WTC11 (cell line): ENCODE results near the gene AGAP1. TPM values are rescaled to one million over a fixed set of nuclear protein-coding genes. Genes with fewer than 3 reads are reported as not detected.

Experiments used
- ATAC-seq: fragments of 200-7000 bp; cut with Tn5 transposase; 2 replicates; pipeline ENCODE4 v1.10.0; 2021; ENCODE audit warnings: mild to moderate bottlenecking, moderate library complexity
- CTCF ChIA-PET: fragments of 300-600 bp; sonication (Branson Sonifier 250); formaldehyde crosslinking; loops from one replicate; lab custom pipeline; 2021; ENCODE audit warnings: antibody characterized with exemption; lab: Charles Lee
- POLR2A ChIA-PET: fragments of 350-600 bp; sonication (Branson Sonifier 250); formaldehyde crosslinking; loops from one replicate; lab custom pipeline; 2021; ENCODE audit warnings: antibody characterized with exemption; lab: Charles Lee
- DNase-seq: peaks from one replicate; pipeline ENCODE4 v3.0.0; 2021; ENCODE audit warnings: low spot score
- H3K27ac Mint-ChIP-seq: 2 replicates; pipeline ENCODE4 v1.8.0; 2021; ENCODE audit warnings: mixed read lengths
- H3K27me3 Mint-ChIP-seq: 2 replicates; pipeline ENCODE4 v1.8.0; 2021; ENCODE audit warnings: low read depth, mild to moderate bottlenecking, moderate library complexity, mixed read lengths
- H3K36me3 Mint-ChIP-seq: 2 replicates; pipeline ENCODE4 v1.8.0; 2021; ENCODE audit warnings: mixed read lengths
- H3K4me1 Mint-ChIP-seq: 2 replicates; pipeline ENCODE4 v1.8.0; 2022; ENCODE audit warnings: mixed read lengths
- H3K4me3 Mint-ChIP-seq: 2 replicates; pipeline ENCODE4 v1.8.0; 2021; ENCODE audit warnings: mild to moderate bottlenecking, moderate library complexity, mixed read lengths
- H3K9me3 Mint-ChIP-seq: 2 replicates; pipeline ENCODE4 v1.8.0; 2021; ENCODE audit warnings: mixed read lengths
- ELF4 ChIP-seq: sonication (generic); formaldehyde crosslinking; IDR thresholded peaks from 2 replicates; pipeline ENCODE4 v1.8.1; 2022; ENCODE audit warnings: low read depth, mild to moderate bottlenecking, moderate library complexity, missing genetic modification reagents
- ESRRA ChIP-seq: sonication (generic); formaldehyde crosslinking; IDR thresholded peaks from 2 replicates; pipeline ENCODE4 v1.8.1; 2022; ENCODE audit warnings: mild to moderate bottlenecking, missing genetic modification reagents, borderline replicate concordance
- FOXK1 ChIP-seq: sonication (generic); formaldehyde crosslinking; IDR thresholded peaks from 2 replicates; pipeline ENCODE4 v1.8.0; 2022; ENCODE audit warnings: mild to moderate bottlenecking, moderate library complexity, missing genetic modification reagents
- FOXP1 ChIP-seq: sonication (generic); formaldehyde crosslinking; IDR thresholded peaks from 2 replicates; pipeline ENCODE4 v1.8.0; 2022; ENCODE audit warnings: missing genetic modification reagents, mild to moderate bottlenecking, moderate library complexity, borderline replicate concordance
- GABPB1 ChIP-seq: sonication (generic); formaldehyde crosslinking; IDR thresholded peaks from 2 replicates; pipeline ENCODE4 v1.8.1; 2023; ENCODE audit warnings: mild to moderate bottlenecking, missing genetic modification reagents
- GRHL2 ChIP-seq: fragments of 250-450 bp; sonication (Bioruptor Pico); IDR thresholded peaks from 2 replicates; pipeline ENCODE4 v1.8.0; 2022; ENCODE audit warnings: mild to moderate bottlenecking, moderate library complexity; ENCODE audit not compliant: insufficient replicate concordance, severe bottlenecking
- IRF2 ChIP-seq: sonication (generic); formaldehyde crosslinking; IDR thresholded peaks from 2 replicates; pipeline ENCODE4 v1.8.0; 2022; ENCODE audit warnings: low read depth, missing genetic modification reagents, borderline replicate concordance
- KAT7 ChIP-seq: sonication (generic); formaldehyde crosslinking; IDR thresholded peaks from 2 replicates; pipeline ENCODE4 v1.8.1; 2023; ENCODE audit warnings: missing genetic modification reagents, mild to moderate bottlenecking, borderline replicate concordance
- NFATC4 ChIP-seq: fragments of 250-450 bp; sonication (Bioruptor Pico); IDR thresholded peaks from 2 replicates; pipeline ENCODE4 v1.9.0; 2021; ENCODE audit warnings: mild to moderate bottlenecking
- NR3C1 ChIP-seq: sonication (generic); formaldehyde crosslinking; conservative IDR thresholded peaks from 2 replicates; pipeline ENCODE4 v1.8.1; 2023; ENCODE audit warnings: low read depth, mild to moderate bottlenecking, missing genetic modification reagents
- OVOL2 ChIP-seq: fragments of 250-450 bp; sonication (Bioruptor Pico); IDR thresholded peaks from 2 replicates; pipeline ENCODE4 v1.9.0; 2021; ENCODE audit warnings: mild to moderate bottlenecking, borderline replicate concordance
- RELA ChIP-seq: sonication (generic); formaldehyde crosslinking; IDR thresholded peaks from 2 replicates; pipeline ENCODE4 v1.8.1; 2022; ENCODE audit warnings: missing genetic modification reagents, mild to moderate bottlenecking, borderline replicate concordance
- SOX15 ChIP-seq: fragments of 250-450 bp; sonication (Bioruptor Pico); IDR thresholded peaks from 2 replicates; pipeline ENCODE4 v1.9.0; 2021; ENCODE audit warnings: mild to moderate bottlenecking
- TEAD4 ChIP-seq: sonication (generic); formaldehyde crosslinking; IDR thresholded peaks from 2 replicates; pipeline ENCODE4 v1.8.0; 2022; ENCODE audit warnings: mild to moderate bottlenecking, missing genetic modification reagents
- ZBTB21 ChIP-seq: sonication (generic); formaldehyde crosslinking; IDR thresholded peaks from 2 replicates; pipeline ENCODE4 v1.8.1; 2023; ENCODE audit warnings: mild to moderate bottlenecking, missing genetic modification reagents, borderline replicate concordance
- ZNF138 ChIP-seq: sonication (generic); formaldehyde crosslinking; conservative IDR thresholded peaks from 2 replicates; pipeline ENCODE4 v1.8.1; 2022; ENCODE audit warnings: mild to moderate bottlenecking, moderate library complexity, missing genetic modification reagents
- ZNF219 ChIP-seq: sonication (generic); formaldehyde crosslinking; IDR thresholded peaks from 2 replicates; pipeline ENCODE4 v1.8.0; 2023; ENCODE audit warnings: missing genetic modification reagents, mild to moderate bottlenecking, borderline replicate concordance
- ZNF232 ChIP-seq: sonication (generic); formaldehyde crosslinking; IDR thresholded peaks from 2 replicates; pipeline ENCODE4 v1.8.0; 2022; ENCODE audit warnings: mild to moderate bottlenecking, missing genetic modification reagents
- ZNF317 ChIP-seq: sonication (generic); formaldehyde crosslinking; IDR thresholded peaks from 2 replicates; pipeline ENCODE4 v1.8.1; 2023; ENCODE audit warnings: low read depth, mild to moderate bottlenecking, moderate library complexity, missing genetic modification reagents, borderline replicate concordance
- ZNF416 ChIP-seq: fragments of 250-450 bp; sonication (Bioruptor Pico); IDR thresholded peaks from 2 replicates; pipeline ENCODE4 v1.9.0; 2021; ENCODE audit warnings: mild to moderate bottlenecking, inconsistent platforms
- total RNA-seq: library from RNA; stranded (reverse); gene quantifications from 3 replicates; pipeline ENCODE4 v1.2.3, GENCODE V29; 2021
- TF ChIP-seq, protein P1 (sequence below): sonication (generic); formaldehyde crosslinking; IDR thresholded peaks from 2 replicates; pipeline ENCODE4 v1.8.0; 2022; ENCODE audit warnings: mild to moderate bottlenecking, missing genetic modification reagents
- TF ChIP-seq, protein P2 (sequence below): sonication (generic); formaldehyde crosslinking; IDR thresholded peaks from 2 replicates; pipeline ENCODE4 v1.8.0; 2023; ENCODE audit warnings: mild to moderate bottlenecking, missing genetic modification reagents
- TF ChIP-seq, protein P3 (sequence below): sonication (generic); formaldehyde crosslinking; IDR thresholded peaks from 2 replicates; pipeline ENCODE4 v1.8.0; 2023; ENCODE audit warnings: missing genetic modification reagents
- TF ChIP-seq, protein P4 (sequence below): sonication (generic); formaldehyde crosslinking; IDR thresholded peaks from 2 replicates; pipeline ENCODE4 v1.8.1; 2023; ENCODE audit warnings: mild to moderate bottlenecking, moderate library complexity, missing genetic modification reagents
- TF ChIP-seq, protein P5 (sequence below): fragments of 250-450 bp; sonication (Bioruptor Pico); conservative IDR thresholded peaks from 2 replicates; pipeline ENCODE4 v1.9.0; 2021; ENCODE audit warnings: mild to moderate bottlenecking
- TF ChIP-seq, protein P6 (sequence below): sonication (generic); formaldehyde crosslinking; IDR thresholded peaks from 2 replicates; pipeline ENCODE4 v1.8.1; 2023; ENCODE audit warnings: mild to moderate bottlenecking, missing genetic modification reagents

AGAP1 gene
- total RNA-seq, 1 experiment from 2014 or later: 49.3 TPM

DNA sequence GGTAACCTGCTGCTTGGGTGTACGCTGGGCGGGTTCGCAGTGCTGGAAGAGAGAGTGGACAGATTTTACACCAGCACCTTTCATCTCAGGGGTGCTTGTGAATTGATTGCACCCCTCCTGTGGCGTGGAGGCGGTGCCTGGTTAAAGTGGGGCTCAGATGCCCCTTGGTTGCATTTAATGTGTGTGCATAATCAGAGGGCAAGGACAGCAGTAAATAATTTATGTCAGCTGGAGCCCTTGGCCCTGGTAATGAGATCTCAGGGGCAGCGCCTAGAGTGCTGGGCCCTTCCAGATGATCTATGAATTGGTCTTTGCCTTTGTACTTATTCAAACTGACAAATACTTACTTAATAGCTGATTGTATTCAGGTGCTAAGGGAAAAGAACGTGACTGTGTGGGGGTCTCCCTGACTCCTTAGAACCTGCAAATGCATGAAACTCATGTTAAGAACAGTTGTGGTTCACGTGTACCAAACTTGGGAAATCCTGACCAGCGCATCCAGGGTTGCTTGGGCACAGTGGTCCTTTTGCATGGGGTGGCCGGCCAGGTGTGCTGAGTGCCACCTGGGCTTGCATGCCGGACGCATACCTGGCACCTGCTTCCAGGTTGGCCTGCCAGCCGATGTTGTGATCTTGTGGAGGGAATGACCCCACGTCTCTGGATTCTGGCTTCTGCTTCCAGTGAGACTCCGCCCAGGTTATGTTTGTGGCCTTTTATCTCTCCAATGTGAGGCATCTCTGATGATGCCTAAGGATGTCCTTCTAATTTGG, 118.5 kb downstream of the AGAP1 start:
- no peak overlapping the region for H3K4me3 Mint-ChIP-seq
- POLR2A ChIA-PET: no interaction called here
- CTCF ChIA-PET: interaction anchor here (0.7 kb wide), 2 partner anchors 101 to 134 kb away, joined by 4 to 7 read pairs; no protein-coding TSS in a partner anchor
- no peak for DNase-seq
- no peak for ATAC-seq
- peaks cover 58% of the 10 kb centered on the region for H3K4me1 Mint-ChIP-seq
- TF ChIP-seq KAT7 (no peak), IRF2 (CRISPR knock-in tag) (no peak), TEAD4 (CRISPR knock-in tag) (no peak), GRHL2 (CRISPR knock-in tag) (no peak), ESRRA (CRISPR knock-in tag) (no peak), ZBTB21 (CRISPR knock-in tag) (no peak), ZNF138 (CRISPR knock-in tag) (no peak), ZNF416 (CRISPR knock-in tag) (no peak), NFATC4 (no peak), FOXP1 (CRISPR knock-in tag) (no peak)
- TF ChIP-seq, protein P1, sequence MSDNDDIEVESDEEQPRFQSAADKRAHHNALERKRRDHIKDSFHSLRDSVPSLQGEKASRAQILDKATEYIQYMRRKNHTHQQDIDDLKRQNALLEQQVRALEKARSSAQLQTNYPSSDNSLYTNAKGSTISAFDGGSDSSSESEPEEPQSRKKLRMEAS (CRISPR knock-in tag): no peak
- TF ChIP-seq, protein P2, sequence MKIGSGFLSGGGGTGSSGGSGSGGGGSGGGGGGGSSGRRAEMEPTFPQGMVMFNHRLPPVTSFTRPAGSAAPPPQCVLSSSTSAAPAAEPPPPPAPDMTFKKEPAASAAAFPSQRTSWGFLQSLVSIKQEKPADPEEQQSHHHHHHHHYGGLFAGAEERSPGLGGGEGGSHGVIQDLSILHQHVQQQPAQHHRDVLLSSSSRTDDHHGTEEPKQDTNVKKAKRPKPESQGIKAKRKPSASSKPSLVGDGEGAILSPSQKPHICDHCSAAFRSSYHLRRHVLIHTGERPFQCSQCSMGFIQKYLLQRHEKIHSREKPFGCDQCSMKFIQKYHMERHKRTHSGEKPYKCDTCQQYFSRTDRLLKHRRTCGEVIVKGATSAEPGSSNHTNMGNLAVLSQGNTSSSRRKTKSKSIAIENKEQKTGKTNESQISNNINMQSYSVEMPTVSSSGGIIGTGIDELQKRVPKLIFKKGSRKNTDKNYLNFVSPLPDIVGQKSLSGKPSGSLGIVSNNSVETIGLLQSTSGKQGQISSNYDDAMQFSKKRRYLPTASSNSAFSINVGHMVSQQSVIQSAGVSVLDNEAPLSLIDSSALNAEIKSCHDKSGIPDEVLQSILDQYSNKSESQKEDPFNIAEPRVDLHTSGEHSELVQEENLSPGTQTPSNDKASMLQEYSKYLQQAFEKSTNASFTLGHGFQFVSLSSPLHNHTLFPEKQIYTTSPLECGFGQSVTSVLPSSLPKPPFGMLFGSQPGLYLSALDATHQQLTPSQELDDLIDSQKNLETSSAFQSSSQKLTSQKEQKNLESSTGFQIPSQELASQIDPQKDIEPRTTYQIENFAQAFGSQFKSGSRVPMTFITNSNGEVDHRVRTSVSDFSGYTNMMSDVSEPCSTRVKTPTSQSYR (CRISPR knock-in tag): no peak
- TF ChIP-seq, protein P3, sequence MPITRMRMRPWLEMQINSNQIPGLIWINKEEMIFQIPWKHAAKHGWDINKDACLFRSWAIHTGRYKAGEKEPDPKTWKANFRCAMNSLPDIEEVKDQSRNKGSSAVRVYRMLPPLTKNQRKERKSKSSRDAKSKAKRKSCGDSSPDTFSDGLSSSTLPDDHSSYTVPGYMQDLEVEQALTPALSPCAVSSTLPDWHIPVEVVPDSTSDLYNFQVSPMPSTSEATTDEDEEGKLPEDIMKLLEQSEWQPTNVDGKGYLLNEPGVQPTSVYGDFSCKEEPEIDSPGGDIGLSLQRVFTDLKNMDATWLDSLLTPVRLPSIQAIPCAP: no peak
- TF ChIP-seq, protein P4, sequence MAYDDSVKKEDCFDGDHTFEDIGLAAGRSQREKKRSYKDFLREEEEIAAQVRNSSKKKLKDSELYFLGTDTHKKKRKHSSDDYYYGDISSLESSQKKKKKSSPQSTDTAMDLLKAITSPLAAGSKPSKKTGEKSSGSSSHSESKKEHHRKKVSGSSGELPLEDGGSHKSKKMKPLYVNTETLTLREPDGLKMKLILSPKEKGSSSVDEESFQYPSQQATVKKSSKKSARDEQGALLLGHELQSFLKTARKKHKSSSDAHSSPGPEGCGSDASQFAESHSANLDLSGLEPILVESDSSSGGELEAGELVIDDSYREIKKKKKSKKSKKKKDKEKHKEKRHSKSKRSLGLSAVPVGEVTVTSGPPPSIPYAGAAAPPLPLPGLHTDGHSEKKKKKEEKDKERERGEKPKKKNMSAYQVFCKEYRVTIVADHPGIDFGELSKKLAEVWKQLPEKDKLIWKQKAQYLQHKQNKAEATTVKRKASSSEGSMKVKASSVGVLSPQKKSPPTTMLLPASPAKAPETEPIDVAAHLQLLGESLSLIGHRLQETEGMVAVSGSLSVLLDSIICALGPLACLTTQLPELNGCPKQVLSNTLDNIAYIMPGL: no peak
- TF ChIP-seq, all 79 proteins: peak for 0
- peaks cover 2% of the 10 kb centered on the region; the same call in 1 of the 2 replicates for H3K36me3 Mint-ChIP-seq
- H3K27me3 Mint-ChIP-seq: no peaks in the 10 kb centered on the region
- H3K9me3 Mint-ChIP-seq: no peaks in the 10 kb centered on the region; the same call in 1 of the 2 replicates
- H3K27ac Mint-ChIP-seq: peak overlapping the region; percentile 82; the same call in 1 of the 2 replicates

DNA sequence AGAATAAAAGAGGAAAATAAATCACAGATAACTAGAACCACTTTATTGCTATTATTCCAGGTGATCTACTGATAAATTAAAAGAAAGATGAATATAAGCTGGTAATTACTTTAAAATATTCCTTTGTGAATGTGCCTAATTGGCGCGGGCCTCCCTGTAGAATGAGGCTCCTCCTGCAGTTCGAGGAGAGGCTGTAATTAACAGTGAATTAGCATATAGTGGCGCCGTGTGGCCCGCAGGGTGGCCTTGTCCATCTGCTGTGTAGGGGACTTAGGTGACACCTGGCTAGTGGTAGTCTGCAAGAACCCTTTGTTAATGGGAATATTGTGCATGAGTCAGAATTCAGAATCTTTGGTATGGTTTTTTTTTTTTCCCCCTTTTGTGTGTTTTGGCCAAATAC, 119.8 kb downstream of the AGAP1 start:
- H3K4me3 Mint-ChIP-seq: no peak overlapping the region
- H3K36me3 Mint-ChIP-seq: peaks cover 3% of the 10 kb centered on the region; the same call in 1 of the 2 replicates
- H3K27me3 Mint-ChIP-seq: no peaks in the 10 kb centered on the region
- H3K9me3 Mint-ChIP-seq: peaks cover 2% of the 10 kb centered on the region
- DNase-seq: no peak
- peaks cover 49% of the 10 kb centered on the region for H3K4me1 Mint-ChIP-seq
- ChIA-PET CTCF (interaction anchor here (0.7 kb wide), 1 partner anchor 132 kb away, joined by 7 read pairs; no protein-coding TSS in a partner anchor), POLR2A (no interaction called here)
- no peak overlapping the region; the same call in 1 of the 2 replicates for H3K27ac Mint-ChIP-seq
- no peak for ATAC-seq
- TF ChIP-seq SOX15 (CRISPR knock-in tag) (no peak), GRHL2 (CRISPR knock-in tag) (no peak), FOXK1 (CRISPR knock-in tag) (no peak), ZNF317 (CRISPR knock-in tag) (no peak), NR3C1 (CRISPR knock-in tag) (no peak), ELF4 (CRISPR knock-in tag) (no peak), ZNF219 (CRISPR knock-in tag) (no peak), RELA (no peak), IRF2 (CRISPR knock-in tag) (no peak), ZNF232 (CRISPR knock-in tag) (no peak), GABPB1 (CRISPR knock-in tag) (no peak), OVOL2 (no peak)
- TF ChIP-seq, protein P5, sequence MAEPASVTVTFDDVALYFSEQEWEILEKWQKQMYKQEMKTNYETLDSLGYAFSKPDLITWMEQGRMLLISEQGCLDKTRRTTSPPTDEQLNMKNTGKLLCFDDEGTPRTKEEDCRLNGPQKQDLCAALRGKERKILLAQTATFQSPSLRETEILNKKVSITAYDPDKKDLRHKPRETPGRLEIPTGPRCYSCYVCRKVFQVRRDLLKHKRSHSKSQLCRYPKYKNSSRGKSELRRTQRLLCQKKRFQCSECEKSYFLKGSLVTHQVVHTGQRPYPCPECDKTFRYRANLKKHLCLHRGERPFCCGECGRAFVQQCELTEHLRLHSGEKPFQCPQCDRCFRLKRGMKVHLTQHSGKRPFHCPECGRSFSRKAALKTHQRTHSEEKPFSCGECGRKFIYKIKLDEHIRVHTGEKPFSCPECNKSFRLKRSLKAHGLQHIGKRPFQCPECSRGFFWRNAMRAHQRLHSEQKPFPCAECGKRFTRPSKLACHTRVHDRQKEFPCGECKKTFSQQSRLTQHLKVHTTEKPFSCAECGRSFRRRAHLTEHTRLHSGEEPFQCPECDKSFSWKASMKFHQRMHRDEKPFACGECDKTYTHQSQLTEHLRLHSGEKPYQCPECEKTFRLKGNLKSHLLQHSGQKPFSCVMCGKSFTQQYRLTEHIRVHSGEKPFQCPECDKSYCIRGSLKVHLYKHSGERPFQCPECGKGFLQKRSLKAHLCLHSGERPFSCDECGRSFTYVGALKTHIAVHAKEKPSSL: no peak
- TF ChIP-seq, protein P6, sequence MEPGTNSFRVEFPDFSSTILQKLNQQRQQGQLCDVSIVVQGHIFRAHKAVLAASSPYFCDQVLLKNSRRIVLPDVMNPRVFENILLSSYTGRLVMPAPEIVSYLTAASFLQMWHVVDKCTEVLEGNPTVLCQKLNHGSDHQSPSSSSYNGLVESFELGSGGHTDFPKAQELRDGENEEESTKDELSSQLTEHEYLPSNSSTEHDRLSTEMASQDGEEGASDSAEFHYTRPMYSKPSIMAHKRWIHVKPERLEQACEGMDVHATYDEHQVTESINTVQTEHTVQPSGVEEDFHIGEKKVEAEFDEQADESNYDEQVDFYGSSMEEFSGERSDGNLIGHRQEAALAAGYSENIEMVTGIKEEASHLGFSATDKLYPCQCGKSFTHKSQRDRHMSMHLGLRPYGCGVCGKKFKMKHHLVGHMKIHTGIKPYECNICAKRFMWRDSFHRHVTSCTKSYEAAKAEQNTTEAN (CRISPR knock-in tag): no peak
